SU-DHL-6 (cell line): ENCODE data around the gene EVC.
"Not testable (repeated sequence)": the region's sequence is repeated elsewhere in the genome, so short reads cannot be mapped to it uniquely, and the experiment has no call there.

Source experiments
- H2AFZ ChIP-seq: fragments of 200-600 bp; sonication (generic); 2 replicates; pipeline ENCODE4 v1.6.1; 2014; ENCODE audit warnings: low read depth, mild to moderate bottlenecking, moderate library complexity, mixed read lengths, antibody characterized with exemption, low read length; ENCODE audit not compliant: severe bottlenecking
- H3F3A ChIP-seq: fragments of 200-600 bp; shearing (Covaris generic); 2 replicates; pipeline ENCODE4 v1.6.0; 2016; ENCODE audit warnings: antibody characterized with exemption, mild to moderate bottlenecking; ENCODE audit not compliant: insufficient read depth
- H3K27ac ChIP-seq: fragments of 200-600 bp; sonication (generic); 2 replicates; pipeline ENCODE4 v1.5.1; 2016; ENCODE audit warnings: low read depth, mild to moderate bottlenecking, low read length, moderate library complexity, mixed read lengths
- H3K27me3 ChIP-seq: fragments of 200-600 bp; sonication (generic), shearing (Covaris generic); 2 replicates; pipeline ENCODE4 v1.6.0; 2014; ENCODE audit warnings: mild to moderate bottlenecking, low read length
- H3K36me3 ChIP-seq: fragments of 200-600 bp; sonication (generic); 2 replicates; pipeline ENCODE4 v1.6.1; 2014; ENCODE audit warnings: mild to moderate bottlenecking, low read length, mixed read lengths
- H3K4me2 ChIP-seq: fragments of 300-600, 200-600 bp; shearing (Covaris generic), sonication (generic); 2 replicates; pipeline ENCODE4 v1.6.0; 2014; ENCODE audit warnings: low read length, low read depth, mild to moderate bottlenecking; ENCODE audit not compliant: poor library complexity, severe bottlenecking
- H3K4me3 ChIP-seq: fragments of 200-600 bp; sonication (generic); 2 replicates; pipeline ENCODE4 v1.5.1; 2014; ENCODE audit warnings: antibody characterized with exemption, low read length, mild to moderate bottlenecking, mixed read lengths; ENCODE audit not compliant: insufficient read depth, poor library complexity, severe bottlenecking
- H3K79me2 ChIP-seq: fragments of 200-600 bp; sonication (generic); 2 replicates; pipeline ENCODE4 v1.6.1; 2014; ENCODE audit warnings: mild to moderate bottlenecking, low read length, moderate library complexity; ENCODE audit not compliant: insufficient read depth
- H3K9ac ChIP-seq: fragments of 200-600 bp; sonication (generic); 2 replicates; pipeline ENCODE4 v1.7.0; 2014; ENCODE audit warnings: mild to moderate bottlenecking, low read length
- H3K9me2 ChIP-seq: fragments of 200-600 bp; sonication (generic); replicated peaks from 2 replicates; pipeline ENCODE4 v1.6.1; 2014; ENCODE audit warnings: low read length; ENCODE audit not compliant: insufficient read depth
- H3K9me3 ChIP-seq: fragments of 200-600 bp; sonication (generic); 2 replicates; pipeline ENCODE4 v1.6.1; 2014; ENCODE audit warnings: low read length, mixed read lengths; ENCODE audit not compliant: insufficient read depth
- H4K20me1 ChIP-seq: fragments of 200-600 bp; sonication (generic); 2 replicates; pipeline ENCODE4 v1.6.1; 2014; ENCODE audit warnings: low read depth, mild to moderate bottlenecking, antibody characterized with exemption, low read length, moderate library complexity, mixed read lengths
- CTCF ChIP-seq: fragments of 200-600 bp; sonication (generic); IDR thresholded peaks from one replicate; pipeline ENCODE4 v1.5.1; 2017; ENCODE audit warnings: antibody characterized with exemption, mild to moderate bottlenecking, low read length, moderate library complexity; ENCODE audit not compliant: insufficient read depth, poor library complexity, severe bottlenecking
- EZH2phosphoT487 ChIP-seq: fragments of 200-600 bp; sonication (generic), shearing (Covaris generic); conservative IDR thresholded peaks from 2 replicates; pipeline ENCODE4 v1.6.1; 2018; ENCODE audit warnings: mild to moderate bottlenecking, antibody characterized with exemption, low read length, moderate library complexity, mixed read lengths

Gene EVC

GRCh38 chr4:5836943-5837342 lies 125.9 kb downstream of the EVC start:
- Histone ChIP-seq H3K27me3 (no peaks in the 10 kb centered on the region), H3K9me2 (no peaks in the 10 kb centered on the region), H3K36me3 (no peaks in the 10 kb centered on the region), H3K9ac (no peak overlapping the region), H3K79me2 (no peaks in the 10 kb centered on the region), H3F3A (no peaks in the 10 kb centered on the region), H4K20me1 (no peaks in the 10 kb centered on the region), H3K4me3 (no peak overlapping the region), H3K9me3 (no peaks in the 10 kb centered on the region), H3K4me2 (no peak overlapping the region), H3K27ac (no peak overlapping the region), H2AFZ (no peak overlapping the region)
- no peak for TF ChIP-seq CTCF
- TF ChIP-seq EZH2phosphoT487, result no peak

- H3K79me2 ChIP-seq, H4K20me1 ChIP-seq, H3K27me3 ChIP-seq, H3K27ac ChIP-seq, H3K9me2 ChIP-seq, H3K36me3 ChIP-seq, H3K9ac ChIP-seq, H3K4me3 ChIP-seq, H3K4me2 ChIP-seq, H2AFZ ChIP-seq, H3F3A ChIP-seq, H3K9me3 ChIP-seq: not testable (repeated sequence)
Measured at GRCh38 chr4:5837483-5837882, 126.5 kb downstream of the EVC start.

- no peak overlapping the region for H2AFZ ChIP-seq
- no peaks in the 10 kb centered on the region for H3F3A ChIP-seq
- H3K79me2 ChIP-seq, result no peaks in the 10 kb centered on the region
- H3K9me2 ChIP-seq, result no peaks in the 10 kb centered on the region
- no peak overlapping the region for H3K4me3 ChIP-seq
- no peaks in the 10 kb centered on the region for H4K20me1 ChIP-seq
- TF ChIP-seq CTCF (no peak), EZH2phosphoT487 (no peak)
- no peaks in the 10 kb centered on the region for H3K9me3 ChIP-seq
- H3K27ac ChIP-seq, result no peak overlapping the region
- H3K9ac ChIP-seq, result no peak overlapping the region
- no peaks in the 10 kb centered on the region for H3K36me3 ChIP-seq
- H3K4me2 ChIP-seq, result no peak overlapping the region
- H3K27me3 ChIP-seq, result no peaks in the 10 kb centered on the region
Measured at GRCh38 chr4:5839332-5839731, 128.3 kb downstream of the EVC start.

GRCh38 chr4:5839751-5840674 lies 129.0 kb downstream of the EVC start:
- no peak for TF ChIP-seq EZH2phosphoT487
- no peak for TF ChIP-seq CTCF

More at GRCh38 chr4:5839751-5840674, 129.0 kb downstream of the EVC start:
- Histone ChIP-seq H2AFZ (no peak overlapping the region), H3K4me3 (no peak overlapping the region), H3K9ac (no peak overlapping the region), H4K20me1 (no peaks in the 10 kb centered on the region), H3K79me2 (no peaks in the 10 kb centered on the region), H3F3A (no peaks in the 10 kb centered on the region), H3K36me3 (no peaks in the 10 kb centered on the region), H3K9me2 (no peaks in the 10 kb centered on the region), H3K27me3 (no peaks in the 10 kb centered on the region), H3K9me3 (no peaks in the 10 kb centered on the region), H3K27ac (no peak overlapping the region), H3K4me2 (no peak overlapping the region)
